Activated CD4-positive, alpha-beta memory T cell treated with anti-CD3 and anti-CD28 coated beads, Interleukin-2, amount 10 ng/mL, durations not matched to agents 7 days and 5 days (primary cell): Measurements from ENCODE around the gene ODAPH. TPM values are rescaled to one million over a fixed set of nuclear protein-coding genes. Genes with fewer than 3 reads are reported as not detected.
"Not testable (repeated sequence)": the region's sequence is repeated elsewhere in the genome, so short reads cannot be mapped to it uniquely, and the experiment has no call there.

Source experiments
- CTCF ChIA-PET: fragments of 350-600 bp; sonication (Branson Sonifier 250); formaldehyde crosslinking; loops from one replicate; lab custom pipeline; 2021; ENCODE audit warnings: antibody characterized with exemption, inconsistent platforms; lab: Charles Lee
- POLR2A ChIA-PET: fragments of 350-600 bp; sonication (Branson Sonifier 250); formaldehyde crosslinking; loops from one replicate; lab custom pipeline; 2021; ENCODE audit warnings: antibody characterized with exemption; lab: Charles Lee
- DNase-seq: peaks from one replicate; pipeline ENCODE4 v3.0.0-alpha.2; 2020
- H3K27ac Mint-ChIP-seq: one replicate; pipeline ENCODE4 v1.8.0; 2021; ENCODE audit warnings: mild to moderate bottlenecking, mixed read lengths
- H3K27me3 Mint-ChIP-seq: one replicate; pipeline ENCODE4 v1.8.0; 2021; ENCODE audit warnings: mixed read lengths
- H3K36me3 Mint-ChIP-seq: one replicate; pipeline ENCODE4 v1.8.0; 2021; ENCODE audit warnings: low read depth, mixed read lengths
- H3K4me1 Mint-ChIP-seq: one replicate; pipeline ENCODE4 v1.8.0; 2021; ENCODE audit warnings: mixed read lengths
- H3K4me3 Mint-ChIP-seq: one replicate; pipeline ENCODE4 v1.8.0; 2021; ENCODE audit warnings: mild to moderate bottlenecking, mixed read lengths
- H3K9me3 Mint-ChIP-seq: one replicate; pipeline ENCODE4 v1.8.0; 2021; ENCODE audit warnings: mixed read lengths
- total RNA-seq, 2 experiments: library from RNA; stranded (reverse); gene quantifications; one replicate each; pipeline ENCODE4 v1.2.3, GENCODE V29; 2021

Gene ODAPH
- total RNA-seq, result 1 to 10 TPM; 1.9 to 3.5 TPM

GRCh38 chr4:75555294-75556164, at the start of gene ODAPH:
Gene ODAPH, plus strand, starts transcription at chr4:75556066. Its CDS starts 17 bp downstream, at chr4:75556083.
- no peaks in the 10 kb centered on the region for H3K9me3 Mint-ChIP-seq
- H3K36me3 Mint-ChIP-seq, result peaks cover 3% of the 10 kb centered on the region
- peaks cover 31% of the 10 kb centered on the region for H3K4me1 Mint-ChIP-seq
- POLR2A ChIA-PET, result interaction anchor here (0.7 to 3.2 kb wide), 5 partner anchors 15 to 168 kb away, joined by 3 to 34 read pairs (median 4); partner anchors contain the start of genes G3BP2, RCHY1, THAP6 and USO1
- H3K4me3 Mint-ChIP-seq, result peak within 1 kb of the TSS; percentile 31
- peak within 1 kb of the TSS; percentile 64 for H3K27ac Mint-ChIP-seq
- peak; percentile 71 for DNase-seq
- CTCF ChIA-PET, result interaction anchor here (0.8 to 1.5 kb wide), 4 partner anchors 41 to 512 kb away, joined by 3 to 5 read pairs (median 4); partner anchors contain the start of genes RCHY1, THAP6 and USO1
- H3K27me3 Mint-ChIP-seq, result peaks cover 11% of the 10 kb centered on the region

- DNase-seq, CTCF ChIA-PET, POLR2A ChIA-PET, H3K27ac Mint-ChIP-seq, H3K9me3 Mint-ChIP-seq, H3K27me3 Mint-ChIP-seq, H3K4me3 Mint-ChIP-seq: not testable (repeated sequence)
- Mint-ChIP-seq H3K4me1 (peaks cover 27% of the 10 kb centered on the region), H3K36me3 (peaks cover 52% of the 10 kb centered on the region)
Observed at GRCh38 chr4:75509592-75509991, 46.3 kb upstream of the ODAPH start.

GRCh38 chr4:75511841-75512240, 44.0 kb upstream of the ODAPH start:
- Mint-ChIP-seq H3K4me3 (no peak overlapping the region), H3K4me1 (peaks cover 41% of the 10 kb centered on the region), H3K9me3 (peaks cover 2% of the 10 kb centered on the region), H3K36me3 (peaks cover 40% of the 10 kb centered on the region), H3K27ac (no peak overlapping the region), H3K27me3 (no peaks in the 10 kb centered on the region)
- ChIA-PET CTCF (no interaction called here), POLR2A (interaction anchor here (1.0 to 4.8 kb wide), 2 partner anchors 44 to 162 kb away, joined by 3 to 34 read pairs; partner anchors contain the start of gene ODAPH)
- no peak for DNase-seq

- POLR2A ChIA-PET, result interaction anchor here (0.7 to 4.8 kb wide), 12 partner anchors 14 to 215 kb away, joined by 3 to 75 read pairs (median 8); partner anchors contain the start of genes ODAPH and USO1
- Mint-ChIP-seq H3K9me3 (peaks cover 2% of the 10 kb centered on the region), H3K4me3 (no peak overlapping the region), H3K27ac (no peak overlapping the region), H3K4me1 (peaks cover 45% of the 10 kb centered on the region), H3K27me3 (no peaks in the 10 kb centered on the region), H3K36me3 (peaks cover 39% of the 10 kb centered on the region)
- peak; percentile 26 for DNase-seq
- CTCF ChIA-PET, result interaction anchor here (1.1 kb wide), 1 partner anchor 211 kb away, joined by 8 read pairs; the partner anchor contains the start of gene USO1
Observed at GRCh38 chr4:75512386-75513211, 43.3 kb upstream of the ODAPH start.

- no peaks in the 10 kb centered on the region for H3K27me3 Mint-ChIP-seq
- peaks cover 45% of the 10 kb centered on the region for H3K36me3 Mint-ChIP-seq
- no peak for DNase-seq
- no peak overlapping the region for H3K27ac Mint-ChIP-seq
- CTCF ChIA-PET, result interaction anchor here (1.0 to 1.8 kb wide), 6 partner anchors 8 to 332 kb away, joined by 3 to 8 read pairs (median 4); partner anchors contain the start of genes ODAPH and USO1
- POLR2A ChIA-PET, result interaction anchor here (0.7 to 4.8 kb wide), 16 partner anchors 8 to 793 kb away, joined by 3 to 75 read pairs (median 8); partner anchors contain the start of genes G3BP2, NAAA, ODAPH and STBD1
- H3K4me3 Mint-ChIP-seq, result no peak overlapping the region
- peaks cover 47% of the 10 kb centered on the region for H3K4me1 Mint-ChIP-seq
- peaks cover 2% of the 10 kb centered on the region for H3K9me3 Mint-ChIP-seq
Observed at GRCh38 chr4:75513526-75514130, 42.2 kb upstream of the ODAPH start.

- H3K27ac Mint-ChIP-seq, result no peak within 1 kb of the TSS
- CTCF ChIA-PET, result interaction anchor here (0.7 to 1.8 kb wide), 9 partner anchors 9 to 331 kb away, joined by 3 to 8 read pairs (median 3); partner anchors contain the start of genes ODAPH and USO1
- DNase-seq, result peak; percentile 94
- H3K4me3 Mint-ChIP-seq, result no peak within 1 kb of the TSS
- peaks cover 48% of the 10 kb centered on the region for H3K36me3 Mint-ChIP-seq
- H3K9me3 Mint-ChIP-seq, result peaks cover 2% of the 10 kb centered on the region
- POLR2A ChIA-PET, result interaction anchor here (0.6 to 4.8 kb wide), 21 partner anchors 9 to 1116 kb away, joined by 3 to 75 read pairs (median 5); partner anchors contain the start of genes G3BP2, NAAA, ODAPH and SDAD1
- H3K4me1 Mint-ChIP-seq, result peaks cover 46% of the 10 kb centered on the region
- no peaks in the 10 kb centered on the region for H3K27me3 Mint-ChIP-seq
Observed at GRCh38 chr4:75514131-75514948, 41.5 kb upstream of the ODAPH start, which contains the start of the genes RCHY1 and THAP6. Gene RCHY1, minus strand, starts transcription at chr4:75514403. Its CDS starts 117 bp downstream, at chr4:75514286. Gene THAP6, plus strand, starts transcription at chr4:75514473. Its CDS starts 980 bp downstream, at chr4:75515453.

- Mint-ChIP-seq H3K27ac (no peak overlapping the region), H3K36me3 (peaks cover 44% of the 10 kb centered on the region), H3K9me3 (peaks cover under 1% of the 10 kb centered on the region), H3K4me3 (no peak overlapping the region), H3K27me3 (no peaks in the 10 kb centered on the region), H3K4me1 (peaks cover 41% of the 10 kb centered on the region)
- CTCF ChIA-PET, result interaction anchor here (0.7 to 1.8 kb wide), 8 partner anchors 20 to 634 kb away, joined by 3 to 5 read pairs (median 4); partner anchors contain the start of genes ODAPH and USO1
- POLR2A ChIA-PET, result interaction anchor here (0.9 to 4.8 kb wide), 18 partner anchors 9 to 476 kb away, joined by 3 to 75 read pairs (median 6); partner anchors contain the start of genes G3BP2, NAAA, ODAPH and SDAD1
- DNase-seq, result peak; percentile 44
Observed at GRCh38 chr4:75514949-75515612, 40.8 kb upstream of the ODAPH start.

GRCh38 chr4:75516144-75516543, 39.7 kb upstream of the ODAPH start:
- ChIA-PET POLR2A (interaction anchor here (1.8 to 4.8 kb wide), 6 partner anchors 10 to 209 kb away, joined by 5 to 75 read pairs (median 22); partner anchors contain the start of genes G3BP2, ODAPH and USO1), CTCF (interaction anchor here (0.7 to 1.7 kb wide), 5 partner anchors 40 to 633 kb away, joined by 3 to 4 read pairs (median 3); partner anchors contain the start of gene USO1)
- peaks cover 36% of the 10 kb centered on the region for H3K4me1 Mint-ChIP-seq
- H3K4me3 Mint-ChIP-seq, result no peak overlapping the region
- H3K36me3 Mint-ChIP-seq, result peaks cover 45% of the 10 kb centered on the region
- no peak overlapping the region for H3K27ac Mint-ChIP-seq
- no peaks in the 10 kb centered on the region for H3K9me3 Mint-ChIP-seq
- DNase-seq, result no peak
- no peaks in the 10 kb centered on the region for H3K27me3 Mint-ChIP-seq

GRCh38 chr4:75519452-75519851, 36.4 kb upstream of the ODAPH start:
- H3K9me3 Mint-ChIP-seq, H3K27ac Mint-ChIP-seq, DNase-seq, POLR2A ChIA-PET, H3K4me3 Mint-ChIP-seq, H3K27me3 Mint-ChIP-seq: not testable (repeated sequence)
- Mint-ChIP-seq H3K4me1 (peaks cover 35% of the 10 kb centered on the region), H3K36me3 (peaks cover 60% of the 10 kb centered on the region)
- CTCF ChIA-PET, result interaction anchor here (1.0 kb wide), 1 partner anchor 329 kb away, joined by 3 read pairs; no protein-coding TSS in a partner anchor

- DNase-seq, result no peak
- no peak overlapping the region for H3K4me3 Mint-ChIP-seq
- POLR2A ChIA-PET, result interaction anchor here (3.5 kb wide), 1 partner anchor 10 kb away, joined by 21 read pairs; the partner anchor contains the start of genes RCHY1 and THAP6
- no peak overlapping the region for H3K27ac Mint-ChIP-seq
- no peaks in the 10 kb centered on the region for H3K27me3 Mint-ChIP-seq
- CTCF ChIA-PET, result no interaction called here
- H3K9me3 Mint-ChIP-seq, result no peaks in the 10 kb centered on the region
- peaks cover 67% of the 10 kb centered on the region for H3K36me3 Mint-ChIP-seq
- peaks cover 15% of the 10 kb centered on the region for H3K4me1 Mint-ChIP-seq
Observed at GRCh38 chr4:75525086-75525485, 30.8 kb upstream of the ODAPH start.
